HG02759 (cell line): Measurements from ENCODE around the gene TOX2.

Source experiments
- ATAC-seq: cut with Tn5 transposase; IDR thresholded peaks from one replicate; pipeline ENCODE4 v1.9.1; 2021; ENCODE audit warnings: mild to moderate bottlenecking, moderate library complexity; ENCODE audit not compliant: unreplicated experiment

The TOX2 gene

GRCh38 chr20:43994486-43995100, 79.9 kb downstream of the TOX2 start:
- no peak for ATAC-seq

- ATAC-seq = no peak
Measured at GRCh38 chr20:43995645-43996044, 81.0 kb downstream of the TOX2 start.

- no peak for ATAC-seq
Measured at GRCh38 chr20:43996240-43996930, 81.7 kb downstream of the TOX2 start.

GRCh38 chr20:43999848-44000247, 85.2 kb downstream of the TOX2 start:
- no peak for ATAC-seq

GRCh38 chr20:44001667-44002596, 87.3 kb downstream of the TOX2 start:
- peak; percentile 78 for ATAC-seq

- ATAC-seq = no peak
Measured at GRCh38 chr20:44002861-44003260, 88.2 kb downstream of the TOX2 start.

- ATAC-seq = no peak
Measured at GRCh38 chr20:44003609-44004008, 89.0 kb downstream of the TOX2 start.

GRCh38 chr20:44004306-44004915, 89.8 kb downstream of the TOX2 start:
- no peak for ATAC-seq

GRCh38 chr20:44005661-44006060, 91.0 kb downstream of the TOX2 start:
- no peak for ATAC-seq

GRCh38 chr20:44006126-44006525, 91.5 kb downstream of the TOX2 start:
- ATAC-seq = no peak

GRCh38 chr20:44006578-44006977, 91.9 kb downstream of the TOX2 start:
- ATAC-seq = no peak

- ATAC-seq = no peak
Measured at GRCh38 chr20:44008806-44009678, 94.4 kb downstream of the TOX2 start.

- ATAC-seq = no peak
Measured at GRCh38 chr20:44009679-44009992, 95.0 kb downstream of the TOX2 start.

- no peak for ATAC-seq
Measured at GRCh38 chr20:44010162-44010704, 95.6 kb downstream of the TOX2 start.

GRCh38 chr20:44011251-44011940, 96.7 kb downstream of the TOX2 start:
- ATAC-seq = no peak

- ATAC-seq = no peak
Measured at GRCh38 chr20:44012466-44013226, 98.0 kb downstream of the TOX2 start.

- no peak for ATAC-seq
Measured at GRCh38 chr20:44014807-44015732, 100.4 kb downstream of the TOX2 start.

- ATAC-seq = no peak
Measured at GRCh38 chr20:44015733-44016103, 101.1 kb downstream of the TOX2 start.
